Measurements from ENCODE around the gene PEG3.

Gene PEG3

GRCh38 chr19:56811480-56811879 is 29.0 kb downstream of the PEG3 start:
- Histone ChIP-seq H3K27me3 (ENCODE audit: low read depth) (no peaks in the 10 kb centered on the region), H3K4me1 (no peaks in the 10 kb centered on the region), H3K9me3 (peaks cover 3% of the 10 kb centered on the region; the same call in 1 of the 2 replicates), H3K4me3 (no peak overlapping the region), H3K36me3 (replicated peaks) (no peaks in the 10 kb centered on the region)
- in situ Hi-C loops (cut with MboI; ENCODE audit: low sequenced_read_pairs) = no loop called here
- no peak for DNase-seq (ENCODE audit: low spot score in 2 of 2)

GRCh38 chr19:56810260-56810659 is 30.3 kb downstream of the PEG3 start:
- no peaks in the 10 kb centered on the region for H3K36me3 ChIP-seq (replicated peaks)
- H3K4me1 ChIP-seq = no peaks in the 10 kb centered on the region
- H3K4me3 ChIP-seq = no peak overlapping the region
- peaks cover 5% of the 10 kb centered on the region; the same call in 1 of the 2 replicates for H3K9me3 ChIP-seq
- in situ Hi-C loops (cut with MboI; ENCODE audit: low sequenced_read_pairs) = no loop called here
- DNase-seq (ENCODE audit: low spot score in 2 of 2) = no peak
- H3K27me3 ChIP-seq (ENCODE audit: low read depth) = no peaks in the 10 kb centered on the region

- no peaks in the 10 kb centered on the region for H3K36me3 ChIP-seq (replicated peaks)
- no peaks in the 10 kb centered on the region for H3K27me3 ChIP-seq (ENCODE audit: low read depth)
- in situ Hi-C loops (cut with MboI; ENCODE audit: low sequenced_read_pairs) = no loop called here
- H3K9me3 ChIP-seq = peaks cover 7% of the 10 kb centered on the region; the same call in 1 of the 2 replicates
- no peak for DNase-seq (ENCODE audit: low spot score in 2 of 2)
- H3K4me1 ChIP-seq = no peaks in the 10 kb centered on the region
- H3K4me3 ChIP-seq = no peak overlapping the region
These were observed 31.7 kb downstream of the PEG3 start for GRCh38 chr19:56808717-56809392.

GRCh38 chr19:56806639-56807038 is 33.9 kb downstream of the PEG3 start:
- in situ Hi-C loops (cut with MboI; ENCODE audit: low sequenced_read_pairs) = no loop called here
- no peak for DNase-seq (ENCODE audit: low spot score in 2 of 2)
- no peak overlapping the region for H3K4me3 ChIP-seq
- H3K9me3 ChIP-seq = peaks cover 7% of the 10 kb centered on the region
- H3K4me1 ChIP-seq = no peaks in the 10 kb centered on the region
- no peaks in the 10 kb centered on the region for H3K36me3 ChIP-seq (replicated peaks)
- H3K27me3 ChIP-seq (ENCODE audit: low read depth) = no peaks in the 10 kb centered on the region
